Measurements from ENCODE around the gene GAPT. TPM values are rescaled to one million over a fixed set of nuclear protein-coding genes. Genes with fewer than 3 reads are reported as not detected.

The GAPT gene
- total RNA-seq: not detected in 2 replicates

GRCh38 chr5:58491216-58491892, at the start of gene GAPT:
Gene GAPT (plus strand): TSS chr5:58491435. CDS start chr5:58494537, 3,102 bp downstream.

DNA sequence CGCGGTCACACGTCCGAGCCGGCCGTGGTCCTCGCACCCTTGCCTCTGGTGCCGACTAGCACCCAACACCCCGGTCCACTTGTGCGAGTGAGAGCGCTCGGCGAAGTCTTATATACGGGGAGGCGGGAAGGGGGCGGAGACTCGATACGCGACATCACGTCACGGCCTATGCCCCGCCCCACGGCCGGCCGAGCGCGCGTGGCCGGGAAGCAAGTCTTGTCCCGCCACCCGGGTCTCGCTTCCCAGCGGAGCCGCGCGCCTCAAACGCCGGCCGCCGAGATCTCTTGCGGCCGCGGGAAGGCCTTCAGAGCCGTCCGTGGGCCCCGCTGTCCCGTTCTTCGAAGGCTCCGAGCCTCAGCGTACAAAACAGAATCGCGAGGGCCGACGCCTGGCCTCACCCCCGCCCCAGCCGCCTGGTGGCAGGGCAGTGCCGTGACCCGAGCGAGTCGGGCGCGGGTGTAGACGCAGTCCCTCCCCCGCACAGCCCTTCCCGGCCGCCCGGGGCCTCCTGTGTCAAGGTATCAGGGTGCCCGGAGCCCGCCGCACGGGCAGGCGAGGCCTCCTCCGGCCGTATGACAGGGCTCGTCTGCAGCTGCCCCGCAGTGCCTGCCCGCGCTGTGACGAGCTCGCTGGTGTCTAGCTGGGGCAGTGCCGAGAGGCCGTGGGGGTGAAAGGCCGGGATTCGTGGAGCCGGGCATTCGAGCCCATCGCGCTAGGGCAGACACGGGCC, 31.1 kb upstream of the GAPT start, which contains the start of gene PLK2:
TSS of gene PLK2 (minus strand) at position 85 of the 730 bp plus-strand sequence. CDS start 127 bp downstream, outside the sequence.

Other genes with a start within 250 kb of the GAPT start
- gene PLK2, start 31.3 kb upstream of the GAPT start, total RNA-seq: 166 and 174 TPM in 2 replicates
- not detected in 2 replicates for gene RAB3C, start 91.6 kb downstream of the GAPT start, total RNA-seq